GM18858 (cell line): ENCODE data around the gene PODNL1.

Experiments used
- ATAC-seq: cut with Tn5 transposase; IDR thresholded peaks from one replicate; pipeline ENCODE4 v1.9.1; 2021; ENCODE audit not compliant: unreplicated experiment

Gene PODNL1

GRCh38 chr19:13896227-13896626 lies 42.0 kb downstream of the PODNL1 start:
- no peak for ATAC-seq

GRCh38 chr19:13894552-13894951 lies 43.7 kb downstream of the PODNL1 start:
- ATAC-seq, result no peak

- ATAC-seq, result no peak
Measured at GRCh38 chr19:13892870-13893269, 45.3 kb downstream of the PODNL1 start.

- no peak for ATAC-seq
Measured at GRCh38 chr19:13890136-13890535, 48.1 kb downstream of the PODNL1 start.

GRCh38 chr19:13888281-13888680 lies 49.9 kb downstream of the PODNL1 start:
- ATAC-seq, result no peak

GRCh38 chr19:13887517-13887916 lies 50.7 kb downstream of the PODNL1 start:
- no peak for ATAC-seq

GRCh38 chr19:13887018-13887436 lies 51.2 kb downstream of the PODNL1 start:
- ATAC-seq, result no peak

GRCh38 chr19:13885826-13886365 lies 52.3 kb downstream of the PODNL1 start:
- no peak for ATAC-seq

- no peak for ATAC-seq
Measured at GRCh38 chr19:13884726-13885591, 53.3 kb downstream of the PODNL1 start.

- no peak for ATAC-seq
Measured at GRCh38 chr19:13883516-13884064, 54.6 kb downstream of the PODNL1 start.

- ATAC-seq, result no peak
Measured at GRCh38 chr19:13882836-13883235, 55.4 kb downstream of the PODNL1 start.

GRCh38 chr19:13882419-13882795 lies 55.8 kb downstream of the PODNL1 start:
- no peak for ATAC-seq

GRCh38 chr19:13881692-13882418 lies 56.4 kb downstream of the PODNL1 start:
- no peak for ATAC-seq

GRCh38 chr19:13881251-13881691 lies 56.9 kb downstream of the PODNL1 start:
- ATAC-seq, result no peak
